DND-41 (cell line): ENCODE data around the gene ANO9.

Experiments
- CTCF ChIP-seq: IDR thresholded peaks from 2 replicates; pipeline ENCODE4 v1.5.1; 2012; ENCODE audit warnings: borderline replicate concordance, low read length, moderate library complexity, mild to moderate bottlenecking; ENCODE audit not compliant: poor library complexity, severe bottlenecking; ENCODE audit errors: extremely low read depth
- EZH2 ChIP-seq: IDR thresholded peaks from 3 replicates; pipeline ENCODE4 v1.6.1; 2012; ENCODE audit warnings: borderline replicate concordance, low read depth, mild to moderate bottlenecking, moderate library complexity, low read length, inconsistent platforms; ENCODE audit not compliant: severe bottlenecking

- TF ChIP-seq CTCF (no peak), EZH2 (no peak)
Observed at GRCh38 chr11:373716-374551, 67.9 kb downstream of the ANO9 start.
